ENCODE data around the gene RBBP8NL. TPM values are rescaled to one million over a fixed set of nuclear protein-coding genes. Genes with fewer than 3 reads are reported as not detected.

RBBP8NL gene
- total RNA-seq, 4 donors from 2014 or later, result 4.3 to 8.5 (median 6.3) TPM

GRCh38 chr20:62387219-62387913 lies 40.0 kb downstream of the RBBP8NL start:
- TF ChIP-seq CTCF (IDR thresholded peaks at IDR 0.05) (no peak), POLR2A (IDR thresholded peaks at IDR 0.05) (no peak)
- intact Hi-C loops (cut with DNase I; ENCODE audit: low total_unique reads), result no loop called here
- DNase-seq (ENCODE audit: low spot score in 2 of 2), result no peak
- peak overlapping the region; percentile 69 for H3K4me3 ChIP-seq (ENCODE audit: low read depth, poor library complexity, severe bottlenecking)
- WGBS, 2 donors, result 4 to 5% methylated on average over 36 to 38 of the region's 47 CpGs

- peak; percentile 92 to 98 for DNase-seq (ENCODE audit: low spot score in 2 of 2)
- 0 to 1% methylated on average over 23 to 51 of the region's 83 CpGs for WGBS, 2 donors
- H3K4me3 ChIP-seq (ENCODE audit: low read depth, poor library complexity, severe bottlenecking), result peak within 1 kb of the TSS; percentile 69
- no peak for TF ChIP-seq POLR2A (IDR thresholded peaks at IDR 0.05)
- no peak for TF ChIP-seq CTCF (IDR thresholded peaks at IDR 0.05)
- intact Hi-C loops (cut with DNase I; ENCODE audit: low total_unique reads), result no loop called here
Measured at GRCh38 chr20:62386383-62387218, 40.7 kb downstream of the RBBP8NL start, which contains the start of gene RPS21. Gene RPS21, plus strand, starts transcription at chr20:62387103. Its CDS starts 236 bp downstream, at chr20:62387339.

GRCh38 chr20:62382306-62383198 lies 44.8 kb downstream of the RBBP8NL start:
- whole genome bisulfite sequencing, 2 donors, result 42 to 45% methylated on average over 16 to 18 of the region's 18 CpGs
- DNase-seq (ENCODE audit: low spot score in 2 of 2), result peak; percentile 74 to 95
- no peak overlapping the region for H3K4me3 ChIP-seq (ENCODE audit: low read depth, poor library complexity, severe bottlenecking)
- intact Hi-C loops (cut with DNase I; ENCODE audit: low total_unique reads), result loop anchor here (5.0 kb wide), 1 partner anchor 80 kb away; the partner anchor contains the start of gene ADRM1
- TF ChIP-seq CTCF (IDR thresholded peaks at IDR 0.05) (peak in 1 of 3 donors; percentile 92), POLR2A (IDR thresholded peaks at IDR 0.05) (no peak)

GRCh38 chr20:62381842-62382241 lies 45.5 kb downstream of the RBBP8NL start:
- TF ChIP-seq POLR2A (IDR thresholded peaks at IDR 0.05), result no peak
- no peak for TF ChIP-seq CTCF (IDR thresholded peaks at IDR 0.05)
- 83 to 89% methylated on average over 6 of the region's 6 CpGs for WGBS, 2 donors
- DNase-seq (ENCODE audit: low spot score in 2 of 2), result no peak
- no peak overlapping the region for H3K4me3 ChIP-seq (ENCODE audit: low read depth, poor library complexity, severe bottlenecking)
- intact Hi-C loops (cut with DNase I; ENCODE audit: low total_unique reads), result loop anchor here (5.0 kb wide), 1 partner anchor 80 kb away; the partner anchor contains the start of gene ADRM1

GRCh38 chr20:62381202-62381797 lies 46.0 kb downstream of the RBBP8NL start:
- intact Hi-C loops (cut with DNase I; ENCODE audit: low total_unique reads), result loop anchor here (5.0 kb wide), 1 partner anchor 79 kb away; the partner anchor contains the start of gene ADRM1
- no peak for DNase-seq (ENCODE audit: low spot score in 2 of 2)
- 47 to 48% methylated on average over 13 to 16 of the region's 16 CpGs for WGBS, 2 donors

More at GRCh38 chr20:62381202-62381797, 46.0 kb downstream of the RBBP8NL start:
- no peak overlapping the region for H3K4me3 ChIP-seq (ENCODE audit: low read depth, poor library complexity, severe bottlenecking)
- TF ChIP-seq POLR2A (IDR thresholded peaks at IDR 0.05), result no peak
- TF ChIP-seq CTCF (IDR thresholded peaks at IDR 0.05), result no peak
